ENCODE measurements around the gene FIP1L1.

FIP1L1 gene

DNA sequence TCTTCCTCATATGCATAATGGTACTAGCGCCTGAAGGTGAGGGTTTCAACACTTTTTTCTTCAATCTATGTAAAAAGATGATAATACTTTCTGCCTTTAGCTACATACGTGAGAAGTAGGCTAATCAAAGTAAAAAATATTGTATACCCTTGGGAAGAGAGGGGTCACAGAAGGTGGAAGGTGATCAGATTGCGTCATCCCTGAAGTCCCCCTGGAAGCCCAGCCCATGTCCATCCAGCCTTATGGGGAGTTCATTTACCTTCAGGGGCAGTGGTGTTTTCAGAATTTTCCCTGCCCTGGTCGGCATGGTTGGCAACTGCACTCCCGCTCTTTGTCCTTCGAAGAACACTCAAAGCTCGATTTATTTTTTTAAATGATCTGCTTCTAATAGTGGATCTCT is 129.6 kb downstream of the FIP1L1 start:
- DNase-seq, result no peak

DNA sequence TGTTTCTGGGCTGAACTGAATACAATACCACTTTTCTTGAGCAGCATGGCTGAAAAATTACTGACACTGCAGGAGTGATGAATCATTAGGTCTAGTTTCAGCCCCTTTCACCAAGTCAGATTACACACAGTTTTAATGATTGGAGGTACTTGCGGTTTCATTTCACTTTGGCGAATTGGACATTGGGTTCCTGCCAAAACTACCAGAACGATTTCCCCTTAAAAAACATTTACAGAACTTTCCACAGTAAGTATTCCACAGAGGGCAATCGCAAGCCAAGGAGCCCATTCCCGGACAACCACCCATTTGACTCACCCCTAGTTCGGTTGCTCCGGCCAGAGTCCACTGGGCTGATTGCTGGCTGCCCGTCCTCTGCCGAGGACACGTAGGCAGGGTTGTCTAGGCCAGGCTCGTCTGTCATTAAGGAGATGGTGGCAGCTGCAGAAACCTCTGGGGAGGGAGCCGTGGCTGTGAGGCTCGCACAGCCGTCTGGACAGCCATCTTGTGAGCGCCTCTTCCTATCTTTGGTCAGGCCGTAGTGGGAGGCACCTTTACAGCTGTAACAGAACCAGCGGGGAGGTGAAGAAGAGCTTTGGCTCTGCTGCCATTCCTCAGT is 130.3 kb downstream of the FIP1L1 start:
- no peak for DNase-seq

DNA sequence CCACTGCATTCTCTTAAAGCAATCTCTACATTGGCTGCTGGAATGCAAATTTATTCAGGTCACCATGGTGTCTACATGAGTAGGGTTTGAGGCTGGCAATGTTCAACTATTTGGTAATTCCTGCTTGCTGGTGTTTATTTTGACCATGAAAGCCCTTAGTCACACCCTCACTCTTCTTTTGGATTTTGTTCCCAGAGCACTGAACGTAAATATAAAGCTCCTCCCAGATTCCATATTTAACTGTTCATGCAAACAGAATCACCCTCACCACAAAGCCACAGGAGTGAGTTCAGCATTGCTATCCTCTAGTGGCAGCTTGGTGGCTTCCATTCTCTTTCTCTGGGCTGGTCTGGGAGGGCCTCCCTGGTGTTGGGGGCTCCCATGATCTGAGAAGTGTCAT is 131.0 kb downstream of the FIP1L1 start:
- peak in 1 of 2 experiments; percentile 18 for DNase-seq

DNA sequence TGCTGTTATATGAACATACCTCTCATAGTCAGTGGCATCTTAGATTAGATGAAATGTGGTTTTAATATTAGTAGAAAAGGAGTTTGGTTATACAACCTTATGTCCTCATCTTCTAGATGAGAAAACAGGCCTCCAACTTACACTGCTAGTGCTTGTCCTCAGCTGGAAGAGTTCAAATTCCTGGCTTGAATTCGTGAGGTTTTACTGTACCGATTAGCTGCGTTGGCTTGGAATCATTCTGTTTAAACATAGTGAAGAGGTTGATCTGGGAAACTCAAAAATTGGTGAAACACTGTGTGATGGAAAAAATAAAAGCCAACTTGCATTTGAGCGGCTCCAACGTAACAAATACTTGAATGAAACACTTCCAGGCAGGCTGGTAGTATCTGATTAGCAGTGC is 132.9 kb downstream of the FIP1L1 start:
- DNase-seq, result no peak

Measured in Kasumi-1 (cell line).